Stimulated activated CD4-positive, alpha-beta T cell treated with anti-CD3 and anti-CD28 coated beads, Interleukin-2, amount 100 ng/mL, for 4 hours (primary cell): ENCODE measurements around the gene SLC44A3.

ENCODE experiments used
- DNase-seq: peaks from one replicate; pipeline ENCODE4 v3.0.0-alpha.2; 2020; ENCODE audit warnings: low read depth

Gene SLC44A3

GRCh38 chr1:94908190-94908589 lies 88.0 kb downstream of the SLC44A3 start:
- DNase-seq: no peak

- DNase-seq: no peak
Observed at GRCh38 chr1:94908965-94909364, 88.8 kb downstream of the SLC44A3 start.

DNA sequence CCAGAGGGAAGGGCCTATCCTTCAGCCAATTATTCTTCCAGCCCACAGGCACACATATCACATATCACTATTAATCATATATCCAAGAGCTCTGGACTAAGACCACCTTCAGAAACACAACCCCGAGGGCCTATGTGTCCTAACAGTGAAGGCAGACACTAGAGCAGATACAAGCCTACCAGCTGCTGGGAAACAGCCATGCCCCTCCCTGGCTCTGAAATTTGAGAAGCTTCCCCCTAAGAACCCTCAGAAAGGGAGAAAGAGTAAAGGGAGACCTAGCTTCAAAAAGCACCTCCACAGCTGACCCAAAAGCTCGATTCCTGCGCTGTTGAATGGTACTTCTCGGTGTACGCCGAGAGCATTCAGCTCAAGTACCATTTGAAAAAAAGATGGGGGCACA lies 89.3 kb downstream of the SLC44A3 start:
- DNase-seq: no peak

DNA sequence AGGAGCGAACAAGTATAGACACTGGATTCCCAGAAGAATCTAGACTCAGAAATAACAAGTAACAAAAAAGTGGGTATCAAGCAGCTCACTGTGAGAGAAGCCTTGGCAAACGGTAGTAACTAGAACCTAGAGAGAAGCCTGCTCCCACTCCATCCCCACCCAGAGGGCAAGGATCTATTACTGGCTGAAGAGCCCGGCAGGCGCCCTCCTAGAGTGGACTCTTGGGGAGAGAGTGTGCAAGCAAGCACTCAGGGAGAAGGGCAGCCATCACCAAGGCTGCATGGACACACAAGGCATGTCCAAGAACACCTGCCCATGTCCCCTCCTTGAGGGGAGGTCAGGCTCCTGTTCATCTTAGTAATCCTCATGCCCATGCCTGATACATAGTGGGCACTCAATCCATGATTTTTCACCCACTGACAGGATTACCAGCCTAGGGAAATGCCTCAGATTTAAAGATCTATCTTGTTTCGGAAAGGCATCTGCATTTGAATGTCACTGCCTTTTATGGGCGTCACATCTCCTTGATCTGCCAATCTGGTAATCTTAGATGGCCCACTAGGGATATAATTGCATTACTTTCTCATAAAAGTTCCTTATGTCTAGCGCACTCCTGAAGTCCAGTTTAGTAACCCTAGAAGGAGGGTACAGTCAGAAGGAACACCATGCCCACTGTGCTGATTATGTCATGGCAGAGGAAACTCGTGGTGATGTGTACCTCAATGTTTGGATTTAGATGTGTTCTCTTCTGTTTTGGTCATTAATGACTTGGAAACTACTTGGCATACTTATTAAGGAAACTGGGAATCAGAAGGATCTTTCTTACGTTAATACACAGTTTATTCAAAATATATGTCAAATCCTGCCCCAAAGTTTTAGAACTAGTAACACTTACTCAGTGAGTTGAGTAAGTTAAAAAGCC lies 92.4 kb downstream of the SLC44A3 start:
- DNase-seq: no peak

- no peak for DNase-seq
Observed at GRCh38 chr1:94917251-94917650, 97.1 kb downstream of the SLC44A3 start.

GRCh38 chr1:94919241-94920030 lies 99.3 kb downstream of the SLC44A3 start:
- no peak for DNase-seq

DNA sequence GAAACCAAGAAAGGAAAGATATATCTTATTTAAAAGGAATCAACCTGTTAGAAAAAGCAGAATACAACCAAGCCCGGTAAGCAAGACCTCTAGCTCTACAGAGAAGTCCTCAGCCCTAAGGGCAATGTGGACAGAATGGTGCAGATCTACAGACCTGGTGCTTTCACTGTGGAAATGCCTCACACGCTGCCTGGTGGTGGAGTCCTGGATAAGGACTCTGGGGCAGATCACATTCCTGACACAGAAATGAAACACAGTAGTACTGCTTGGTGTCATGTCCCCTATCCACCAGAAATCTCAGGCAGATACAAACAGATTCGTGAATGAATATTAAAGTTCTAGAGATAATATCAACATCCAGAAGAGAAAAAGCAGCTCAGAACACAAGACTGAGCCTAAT lies 99.9 kb downstream of the SLC44A3 start:
- DNase-seq: no peak

- DNase-seq: no peak
Observed at GRCh38 chr1:94921977-94922376, 101.8 kb downstream of the SLC44A3 start.

- no peak for DNase-seq
Observed at GRCh38 chr1:94922761-94923331, 102.7 kb downstream of the SLC44A3 start.

- no peak for DNase-seq
Observed at GRCh38 chr1:94925004-94925403, 104.8 kb downstream of the SLC44A3 start.

DNA sequence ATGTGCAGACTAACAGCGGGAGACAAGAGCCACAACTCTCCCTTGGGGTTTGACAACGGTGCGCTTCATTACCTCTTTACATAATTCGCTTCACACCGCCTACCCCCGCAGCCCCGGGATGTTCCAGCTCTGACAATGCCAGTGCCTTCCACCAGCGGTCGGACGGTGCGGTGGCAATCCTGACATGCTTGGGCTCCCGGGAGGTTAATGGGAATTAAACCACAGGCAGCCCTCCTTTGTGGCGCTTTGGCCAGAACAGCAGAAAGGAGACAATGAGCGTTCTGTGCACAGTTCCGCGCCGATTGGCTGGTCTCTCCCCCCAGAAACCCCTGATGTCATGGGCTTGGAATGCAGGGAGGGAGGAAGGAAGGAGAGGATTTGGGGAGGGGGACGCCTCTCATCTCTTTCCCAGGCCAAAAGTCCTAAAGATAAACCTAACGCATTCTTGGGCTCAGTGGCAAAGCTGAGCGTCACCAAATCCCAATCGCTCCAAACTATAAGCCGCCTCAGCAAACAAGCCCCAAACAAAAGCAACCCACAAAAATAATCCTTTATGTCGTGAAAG lies 105.5 kb downstream of the SLC44A3 start:
- DNase-seq: no peak

DNA sequence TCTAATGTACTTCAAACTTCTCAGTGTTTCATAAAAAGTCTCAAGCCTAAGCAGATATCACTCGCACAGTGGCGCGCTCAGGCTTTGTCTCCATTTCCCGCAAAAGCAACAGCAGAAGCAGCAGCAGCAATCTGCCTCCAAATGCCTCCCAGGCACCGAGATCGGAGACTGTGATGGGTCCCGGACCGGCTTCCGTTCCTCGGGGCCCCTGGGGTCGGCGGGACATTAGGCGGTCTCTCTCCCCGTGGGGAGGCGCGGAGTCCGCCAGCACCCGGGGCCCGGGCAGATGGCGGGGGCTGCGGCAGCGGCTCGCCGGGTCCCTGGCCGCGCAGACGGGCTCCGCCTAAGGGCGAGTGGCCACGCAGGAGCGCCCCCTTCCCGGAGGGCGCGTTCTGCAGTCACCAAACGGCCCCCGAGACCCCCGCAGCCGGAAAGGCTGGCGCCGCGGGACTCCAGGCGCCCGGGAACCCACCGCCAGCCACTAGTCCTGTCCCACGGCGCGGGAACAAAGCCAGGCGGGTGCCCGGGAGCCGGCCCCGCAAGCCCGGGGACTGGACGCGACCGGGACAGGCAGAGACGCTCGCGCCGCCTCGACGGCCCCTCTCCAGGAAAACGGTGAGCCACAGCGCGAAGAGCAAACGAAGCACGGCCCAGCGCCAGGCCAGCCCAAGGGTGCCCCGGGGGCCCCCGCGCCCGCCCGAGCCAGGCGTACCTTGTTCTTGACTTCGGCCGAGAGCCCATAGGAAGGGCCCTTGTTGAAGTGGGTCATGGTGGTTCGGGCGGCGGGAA lies 106.2 kb downstream of the SLC44A3 start:
- no peak for DNase-seq

DNA sequence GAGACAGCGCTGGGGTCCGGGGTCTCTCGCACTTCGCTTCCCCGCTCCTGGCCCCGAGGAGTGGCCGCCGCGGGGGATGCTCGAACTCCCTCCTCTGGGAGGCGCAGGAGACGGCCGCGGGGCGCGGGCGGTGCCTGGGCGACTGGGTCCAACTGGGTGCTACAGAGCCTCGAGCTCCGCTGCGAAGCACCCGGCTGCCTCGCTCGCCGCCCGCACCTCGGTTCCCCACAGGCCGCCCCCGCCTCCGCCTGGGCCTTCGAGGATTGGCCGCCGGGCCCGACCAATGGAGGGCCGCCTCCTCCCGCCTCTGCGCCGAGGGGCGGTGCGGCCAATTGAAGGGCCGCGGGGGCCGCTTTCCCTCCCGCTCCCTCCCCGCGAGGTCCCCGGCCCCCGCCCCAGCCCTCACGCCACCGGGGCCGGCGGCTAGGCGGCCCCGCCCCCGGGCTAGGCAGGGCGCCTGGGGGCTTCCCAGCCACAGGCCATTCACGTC lies 106.8 kb downstream of the SLC44A3 start, which contains the start of gene CNN3:
CNN3 (minus strand) TSS at position 196 of the 490 bp plus-strand sequence. CDS start 216 bp downstream, outside the sequence.
- DNase-seq: peak; percentile 75

GRCh38 chr1:94927405-94928175 lies 107.4 kb downstream of the SLC44A3 start:
- DNase-seq: no peak

- DNase-seq: no peak
Observed at GRCh38 chr1:94928293-94928939, 108.3 kb downstream of the SLC44A3 start.

- DNase-seq: no peak
Observed at GRCh38 chr1:94929351-94930217, 109.4 kb downstream of the SLC44A3 start.

DNA sequence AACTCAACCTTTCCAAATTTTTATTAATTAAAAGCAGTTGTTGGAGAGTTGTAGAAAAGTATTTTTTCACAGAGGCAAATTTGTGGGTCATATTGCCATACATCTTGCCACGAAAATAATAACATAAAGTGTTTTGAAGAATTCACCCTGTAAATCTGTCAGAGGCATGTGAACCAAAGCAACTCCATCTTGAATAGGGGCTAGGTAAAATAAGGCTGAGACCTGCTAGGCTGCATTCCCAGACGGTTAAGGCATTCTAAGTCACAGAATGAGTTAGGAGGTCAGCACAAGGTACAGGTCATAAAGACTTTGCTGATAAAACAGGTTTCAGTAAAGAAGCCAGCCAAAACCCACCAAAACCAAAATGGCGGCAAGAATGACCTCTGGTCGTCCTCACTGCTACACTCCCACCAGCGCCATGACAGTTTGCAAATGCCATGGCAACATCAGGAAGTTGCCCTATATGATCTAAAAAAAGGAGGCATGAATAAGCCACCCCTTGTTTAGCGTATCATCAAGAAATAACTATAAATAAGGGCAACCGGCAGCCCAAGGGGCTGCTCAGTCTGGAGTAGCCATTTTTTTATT lies 111.2 kb downstream of the SLC44A3 start:
- no peak for DNase-seq

GRCh38 chr1:94934551-94934950 lies 114.4 kb downstream of the SLC44A3 start:
- DNase-seq: no peak

GRCh38 chr1:94935034-94935433 lies 114.9 kb downstream of the SLC44A3 start:
- DNase-seq: no peak
